ENCODE results near the gene ATP11C.

GRCh38 chrX:139889760-139890159 is 43.1 kb downstream of the ATP11C start:
- TF ChIP-seq POLR2AphosphoS5 (IDR thresholded peaks at IDR 0.05; ENCODE audit: low read depth), result no peak
- no peak for TF ChIP-seq CTCF (conservative IDR thresholded peaks at IDR 0.05; ENCODE audit: low read depth in 2 of 2)
- no peak for TF ChIP-seq REST (IDR thresholded peaks at IDR 0.05; ENCODE audit: unreplicated experiment)
- TF ChIP-seq EZH2phosphoT487 (IDR thresholded peaks at IDR 0.05; ENCODE audit: unreplicated experiment), result no peak
- TF ChIP-seq CREB1 (CRISPR knock-in tag; IDR thresholded peaks at IDR 0.05; ENCODE audit: low read depth), result no peak
- no peak for TF ChIP-seq ZNF462 (CRISPR knock-in tag; IDR thresholded peaks at IDR 0.05)
- no peak for TF ChIP-seq JUNB (IDR thresholded peaks at IDR 0.05; ENCODE audit: unreplicated experiment)
- TF ChIP-seq NANOG (IDR thresholded peaks at IDR 0.05; ENCODE audit: borderline replicate concordance), result no peak
- TF ChIP-seq EZH2 (IDR thresholded peaks at IDR 0.05; ENCODE audit: low read depth, unreplicated experiment), result no peak
- no peak for TF ChIP-seq ZNF331 (CRISPR knock-in tag; IDR thresholded peaks at IDR 0.05; ENCODE audit: low read depth)
- TF ChIP-seq ZNF114 (CRISPR knock-in tag; IDR thresholded peaks at IDR 0.05), result no peak

Measured in GM23338 (cell line).